K562 treated with DMSO at 1 percent for 48 hours (cell line): Measurements from ENCODE around the gene MDM1. TPM values are rescaled to one million over a fixed set of nuclear protein-coding genes. Genes with fewer than 3 reads are reported as not detected.

Experiments used
- total RNA-seq: library from RNA; unstranded; fragments of 300-600 nt; gene quantifications from 2 replicates; pipeline ENCODE4 v1.2.3, GENCODE V29; 2022; ENCODE audit warnings: low replicate concordance; ENCODE audit errors: extremely low read depth

The MDM1 gene
- not detected in 2 replicates for total RNA-seq

GRCh38 chr12:68331869-68332727 is at the start of gene MDM1:
MDM1 (minus strand) TSS chr12:68332362; CDS start chr12:68332245, 117 bp downstream.

DNA sequence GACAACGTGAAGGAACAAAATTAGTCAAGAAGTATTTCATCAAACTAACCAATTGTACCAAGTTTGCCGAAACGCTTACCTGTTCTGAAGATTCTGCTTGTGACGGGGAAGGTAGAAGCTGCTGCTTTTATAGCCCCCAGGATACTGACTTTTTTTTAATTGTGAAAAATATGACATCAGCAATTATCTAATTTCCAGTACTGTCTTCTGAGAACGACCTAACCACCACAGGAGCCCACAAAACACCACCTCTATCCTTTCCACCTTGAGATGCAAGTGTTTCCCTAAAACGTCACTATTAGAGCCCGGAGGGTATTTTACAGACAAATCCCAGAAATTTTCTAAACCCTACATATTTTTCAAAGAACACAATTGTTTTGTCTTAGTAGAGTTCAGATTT is 78.7 kb downstream of the MDM1 start, which contains the start of gene IL22:
IL22 (minus strand) TSS at position 101 of the 400 bp plus-strand sequence. CDS start 156 bp downstream, outside the sequence.

Other genes with a start within 250 kb of the MDM1 start
- gene IFNG, start 172.6 kb downstream of the MDM1 start, total RNA-seq, result not detected in 2 replicates
- gene IL26, start 106.6 kb downstream of the MDM1 start, total RNA-seq, result not detected in 2 replicates
- gene IL22, start 78.8 kb downstream of the MDM1 start, total RNA-seq, result not detected in 2 replicates